ENCODE measurements around the gene GINS3. TPM values are rescaled to one million over a fixed set of nuclear protein-coding genes. Genes with fewer than 3 reads are reported as not detected.
"Not testable (repeated sequence)": the region's sequence is repeated elsewhere in the genome, so short reads cannot be mapped to it uniquely, and the experiment has no call there.

Gene GINS3
- polyA plus RNA-seq, 3 donors: 0.79 to 1.8 (median 1.4) TPM

DNA sequence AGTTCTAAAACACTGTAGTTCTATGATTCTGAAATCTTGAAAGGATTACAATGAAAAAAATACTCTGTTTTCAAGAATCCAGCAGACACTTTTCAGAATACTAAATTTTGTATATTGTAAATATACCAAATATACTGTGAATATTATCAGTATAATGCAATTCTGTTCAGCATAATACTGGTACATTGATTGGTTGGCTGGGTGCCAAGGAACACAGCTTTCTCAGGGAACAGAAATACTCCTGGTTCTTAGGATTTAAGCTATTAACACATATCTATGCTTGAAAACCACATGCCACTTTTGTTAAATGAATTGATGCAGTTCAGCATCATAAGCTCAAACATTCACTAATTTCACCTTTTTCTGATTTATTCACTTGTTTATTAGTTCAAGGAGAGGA lies 2.5 kb upstream of the GINS3 start:
- TF ChIP-seq, protein P1, sequence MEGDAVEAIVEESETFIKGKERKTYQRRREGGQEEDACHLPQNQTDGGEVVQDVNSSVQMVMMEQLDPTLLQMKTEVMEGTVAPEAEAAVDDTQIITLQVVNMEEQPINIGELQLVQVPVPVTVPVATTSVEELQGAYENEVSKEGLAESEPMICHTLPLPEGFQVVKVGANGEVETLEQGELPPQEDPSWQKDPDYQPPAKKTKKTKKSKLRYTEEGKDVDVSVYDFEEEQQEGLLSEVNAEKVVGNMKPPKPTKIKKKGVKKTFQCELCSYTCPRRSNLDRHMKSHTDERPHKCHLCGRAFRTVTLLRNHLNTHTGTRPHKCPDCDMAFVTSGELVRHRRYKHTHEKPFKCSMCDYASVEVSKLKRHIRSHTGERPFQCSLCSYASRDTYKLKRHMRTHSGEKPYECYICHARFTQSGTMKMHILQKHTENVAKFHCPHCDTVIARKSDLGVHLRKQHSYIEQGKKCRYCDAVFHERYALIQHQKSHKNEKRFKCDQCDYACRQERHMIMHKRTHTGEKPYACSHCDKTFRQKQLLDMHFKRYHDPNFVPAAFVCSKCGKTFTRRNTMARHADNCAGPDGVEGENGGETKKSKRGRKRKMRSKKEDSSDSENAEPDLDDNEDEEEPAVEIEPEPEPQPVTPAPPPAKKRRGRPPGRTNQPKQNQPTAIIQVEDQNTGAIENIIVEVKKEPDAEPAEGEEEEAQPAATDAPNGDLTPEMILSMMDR (IDR thresholded peaks at IDR 0.05): no peak
- H3K4me3 Mint-ChIP-seq: no peak overlapping the region

DNA sequence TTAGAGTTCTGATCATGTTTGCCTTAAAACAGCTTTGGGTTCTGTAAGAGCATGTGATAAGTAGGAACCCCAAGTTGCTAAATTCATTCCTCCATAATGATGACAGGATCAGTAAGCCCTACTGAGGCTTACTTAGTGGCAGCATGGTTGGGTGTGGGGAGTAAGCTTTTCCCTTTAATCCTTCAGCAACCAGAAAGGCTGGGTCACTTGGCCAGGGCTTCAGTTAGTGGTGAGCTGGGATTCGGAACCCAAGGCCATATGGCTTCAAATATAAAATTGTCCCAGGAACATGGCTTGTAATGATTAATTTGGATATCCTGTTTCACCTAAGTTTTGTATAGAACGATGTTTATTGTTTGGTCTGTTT lies 850 bp downstream of the GINS3 start:
- TF ChIP-seq, protein P1 (IDR thresholded peaks at IDR 0.05): no peak

More for the DNA sequence above, 2.5 kb upstream of the GINS3 start:
- H3K36me3 ChIP-seq (replicated peaks in 1 of 2; ENCODE audit: control insufficient read depth in 1 of 2, insufficient read depth in 2 of 2, low read length in 2 of 2): no peaks in the 10 kb centered on the region
- H3K79me2 ChIP-seq (ENCODE audit: insufficient read depth, low read length): peaks cover 9% of the 10 kb centered on the region
- intact Hi-C loops (cut with micrococcal nuclease): no loop called here
- H3K9me3 ChIP-seq (replicated peaks in 1 of 2; ENCODE audit: control insufficient read depth in 1 of 2, insufficient read depth in 1 of 2, low read length in 2 of 2): no peaks in the 10 kb centered on the region
- H3K4me3 ChIP-seq (replicated peaks in 1 of 3; ENCODE audit: low read depth in 2 of 3, low read length in 3 of 3): no peak overlapping the region
- H3K4me2 ChIP-seq (replicated peaks; ENCODE audit: extremely low read depth, low read length, poor library complexity, severe bottlenecking): no peak overlapping the region
- H3K4me1 Mint-ChIP-seq: peaks cover 18% of the 10 kb centered on the region
- no peaks in the 10 kb centered on the region for H4K20me1 ChIP-seq (ENCODE audit: insufficient read depth, low read length)
- no peak overlapping the region for H3K27ac ChIP-seq (ENCODE audit: low read depth in 1 of 2, low read length in 2 of 2)
- no peak overlapping the region for H3K27ac Mint-ChIP-seq
- H3K9me3 Mint-ChIP-seq: peaks cover 0 to 4% (median 0%) of the 10 kb centered on the region in 7 donors
- no peak overlapping the region for H3K9ac ChIP-seq (ENCODE audit: insufficient read depth, low read length, poor library complexity, severe bottlenecking)
- DNase-seq: no peak
- no peaks in the 10 kb centered on the region for H3K36me3 Mint-ChIP-seq
- peaks cover 0 to 11% of the 10 kb centered on the region in 2 donors for H3K27me3 ChIP-seq (ENCODE audit: control insufficient read depth in 2 of 2, insufficient read depth in 2 of 2, low read length in 2 of 2)
- H2AFZ ChIP-seq (ENCODE audit: insufficient read depth, low read depth, low read length, poor library complexity, severe bottlenecking): no peak overlapping the region
- peaks cover 8 to 24% (median 12%) of the 10 kb centered on the region in 3 donors for H3K27me3 Mint-ChIP-seq (ENCODE audit: low read depth in 3 of 3)
- peaks cover 15 to 20% of the 10 kb centered on the region in 2 donors for H3K4me1 ChIP-seq (ENCODE audit: control insufficient read depth in 1 of 2, insufficient read depth in 2 of 2, low read length in 2 of 2)

DNA sequence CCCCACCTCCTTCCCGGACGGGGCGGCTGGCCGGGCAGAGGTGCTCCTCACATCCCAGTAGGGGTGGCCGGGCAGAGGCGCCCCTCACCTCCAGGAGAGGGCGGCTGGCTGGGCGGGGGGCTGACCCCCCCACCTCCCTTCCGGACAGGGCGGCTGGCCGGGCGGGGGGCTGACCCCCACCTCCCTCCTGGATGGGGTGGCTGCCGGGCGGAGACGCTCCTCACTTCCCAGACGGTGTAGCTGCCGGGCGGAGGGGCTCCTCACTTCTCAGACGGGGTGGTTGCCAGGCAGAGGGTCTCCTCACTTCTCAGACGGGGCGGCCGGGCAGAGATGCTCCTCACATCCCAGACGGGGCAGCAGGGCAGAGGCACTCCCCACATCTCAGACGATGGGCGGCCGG lies 4.6 kb downstream of the GINS3 start:
- Mint-ChIP-seq H3K4me1 (peaks cover 11% of the 10 kb centered on the region), H3K27ac (peak overlapping the region in 1 of 7 donors; percentile 20), H3K36me3 (peaks cover 15 to 21% of the 10 kb centered on the region in 2 donors)
- H3K9ac ChIP-seq (ENCODE audit: insufficient read depth, low read length, poor library complexity, severe bottlenecking); H3K36me3 ChIP-seq (replicated peaks in 1 of 2; ENCODE audit: control insufficient read depth in 1 of 2, insufficient read depth in 2 of 2, low read length in 2 of 2); H3K4me3 ChIP-seq (replicated peaks in 1 of 3; ENCODE audit: low read depth in 2 of 3, low read length in 3 of 3); H3K9me3 Mint-ChIP-seq; H3K4me3 Mint-ChIP-seq; H3K27me3 ChIP-seq (ENCODE audit: control insufficient read depth in 2 of 2, insufficient read depth in 2 of 2, low read length in 2 of 2); intact Hi-C loops (cut with micrococcal nuclease); H3K9me3 ChIP-seq (replicated peaks in 1 of 2; ENCODE audit: control insufficient read depth in 1 of 2, insufficient read depth in 1 of 2, low read length in 2 of 2); H3K27me3 Mint-ChIP-seq (ENCODE audit: low read depth in 3 of 3); H3K4me2 ChIP-seq (replicated peaks; ENCODE audit: extremely low read depth, low read length, poor library complexity, severe bottlenecking); H3K27ac ChIP-seq (ENCODE audit: low read depth in 1 of 2, low read length in 2 of 2); H3K79me2 ChIP-seq (ENCODE audit: insufficient read depth, low read length); H4K20me1 ChIP-seq (ENCODE audit: insufficient read depth, low read length); H2AFZ ChIP-seq (ENCODE audit: insufficient read depth, low read depth, low read length, poor library complexity, severe bottlenecking); DNase-seq: not testable (repeated sequence)
- H3K4me1 ChIP-seq (ENCODE audit: control insufficient read depth in 1 of 2, insufficient read depth in 2 of 2, low read length in 2 of 2): peaks cover 9 to 12% of the 10 kb centered on the region in 2 donors
- WGBS (ENCODE audit: insufficient coverage): 100% methylated on average over 10 of the region's 26 CpGs

More for the DNA sequence above, 850 bp downstream of the GINS3 start:
- H3K79me2 ChIP-seq (ENCODE audit: insufficient read depth, low read length): peaks cover 9% of the 10 kb centered on the region
- peaks cover 0 to 11% of the 10 kb centered on the region in 2 donors for H3K27me3 ChIP-seq (ENCODE audit: control insufficient read depth in 2 of 2, insufficient read depth in 2 of 2, low read length in 2 of 2)
- H3K27ac Mint-ChIP-seq: peak overlapping the region in 5 of 7 donors; percentile 68 to 93 (median 87)
- no peak for DNase-seq
- H4K20me1 ChIP-seq (ENCODE audit: insufficient read depth, low read length): no peaks in the 10 kb centered on the region
- no CpG with 5 or more reads among the region's 2 CpGs for WGBS (ENCODE audit: insufficient coverage)
- peak overlapping the region; percentile 72 to 100 (median 96) for H3K4me3 ChIP-seq (replicated peaks in 1 of 3; ENCODE audit: low read depth in 2 of 3, low read length in 3 of 3)
- no peaks in the 10 kb centered on the region for H3K9me3 ChIP-seq (replicated peaks in 1 of 2; ENCODE audit: control insufficient read depth in 1 of 2, insufficient read depth in 1 of 2, low read length in 2 of 2)
- peak overlapping the region; percentile 97 for H2AFZ ChIP-seq (ENCODE audit: insufficient read depth, low read depth, low read length, poor library complexity, severe bottlenecking)
- H3K4me2 ChIP-seq (replicated peaks; ENCODE audit: extremely low read depth, low read length, poor library complexity, severe bottlenecking): peak overlapping the region; percentile 78
- H3K27me3 Mint-ChIP-seq (ENCODE audit: low read depth in 3 of 3): peaks cover 8 to 20% (median 12%) of the 10 kb centered on the region in 3 donors
- peaks cover 13% of the 10 kb centered on the region for H3K4me1 Mint-ChIP-seq
- peaks cover 3 to 13% of the 10 kb centered on the region in 2 donors for H3K36me3 Mint-ChIP-seq
- intact Hi-C loops (cut with micrococcal nuclease): no loop called here
- H3K27ac ChIP-seq (ENCODE audit: low read depth in 1 of 2, low read length in 2 of 2): peak overlapping the region in 1 of 2 donors; percentile 68
- peak overlapping the region; percentile 64 for H3K9ac ChIP-seq (ENCODE audit: insufficient read depth, low read length, poor library complexity, severe bottlenecking)
- H3K9me3 Mint-ChIP-seq: peaks cover 0 to 5% (median 2%) of the 10 kb centered on the region in 7 donors
- peaks cover 9 to 13% of the 10 kb centered on the region in 2 donors for H3K4me1 ChIP-seq (ENCODE audit: control insufficient read depth in 1 of 2, insufficient read depth in 2 of 2, low read length in 2 of 2)
- H3K36me3 ChIP-seq (replicated peaks in 1 of 2; ENCODE audit: control insufficient read depth in 1 of 2, insufficient read depth in 2 of 2, low read length in 2 of 2): no peaks in the 10 kb centered on the region
- peak overlapping the region; percentile 100 for H3K4me3 Mint-ChIP-seq
